Caco-2 (cell line): ENCODE measurements around the gene TRIM46. TPM values are rescaled to one million over a fixed set of nuclear protein-coding genes. Genes with fewer than 3 reads are reported as not detected.

Experiments
- BruUV-seq: library from RNA; stranded (reverse); fragments of 400-500 nt; replicated peaks from 2 replicates; lab custom pipeline; 2021; lab: Mats Ljungman, UMichigan
- CTCF ChIA-PET: fragments of 300-600 bp; sonication (Branson Sonifier 250); formaldehyde crosslinking; loops from one replicate; lab custom pipeline; 2022; ENCODE audit warnings: antibody characterized with exemption; lab: Charles Lee
- POLR2A ChIA-PET: fragments of 300-600 bp; sonication (Branson Sonifier 250); formaldehyde crosslinking; loops from one replicate; lab custom pipeline; 2022; ENCODE audit warnings: antibody characterized with exemption; lab: Charles Lee
- DNase-seq, 2 experiments: peaks; one replicate each; pipeline versions ENCODE4 v3.0.0 to v3.0.0-alpha.2; 2020 to 2022
- H3K27me3 ChIP-seq: replicated peaks from 2 replicates; pipeline ENCODE4 v1.6.0; 2011; ENCODE audit warnings: low read length; ENCODE audit not compliant: control insufficient read depth, insufficient read depth
- H3K36me3 ChIP-seq: 2 replicates; pipeline ENCODE4 v1.5.1; 2011; ENCODE audit warnings: low read length; ENCODE audit not compliant: control insufficient read depth, insufficient read depth
- H3K4me1 ChIP-seq: fragments of 250-450 bp; sonication (Bioruptor Pico); 2 replicates; pipeline ENCODE4 v1.5.1; 2020; ENCODE audit warnings: mild to moderate bottlenecking
- H3K4me3 ChIP-seq: 2 replicates; pipeline ENCODE4 v1.5.1; 2011; ENCODE audit warnings: low read depth, mild to moderate bottlenecking, control low read depth, low read length
- H3K9me3 ChIP-seq: fragments of 250-450 bp; sonication (Bioruptor Pico); 2 replicates; pipeline ENCODE4 v1.5.1; 2020; ENCODE audit warnings: mild to moderate bottlenecking, moderate library complexity
- H3K27ac Mint-ChIP-seq: one replicate; pipeline ENCODE4 v1.8.0; 2022; ENCODE audit warnings: mixed read lengths; ENCODE audit not compliant: unreplicated experiment
- H3K27me3 Mint-ChIP-seq: one replicate; pipeline ENCODE4 v1.8.0; 2022; ENCODE audit warnings: mixed read lengths; ENCODE audit not compliant: insufficient read depth, unreplicated experiment
- H3K36me3 Mint-ChIP-seq: one replicate; pipeline ENCODE4 v1.8.0; 2022; ENCODE audit warnings: mild to moderate bottlenecking, mixed read lengths; ENCODE audit not compliant: insufficient read depth, unreplicated experiment
- H3K4me1 Mint-ChIP-seq: one replicate; pipeline ENCODE4 v1.8.0; 2022; ENCODE audit warnings: low read depth, mixed read lengths; ENCODE audit not compliant: unreplicated experiment
- H3K4me3 Mint-ChIP-seq: one replicate; pipeline ENCODE4 v1.8.0; 2022; ENCODE audit warnings: mild to moderate bottlenecking, moderate library complexity, mixed read lengths; ENCODE audit not compliant: unreplicated experiment
- H3K9me3 Mint-ChIP-seq: one replicate; pipeline ENCODE4 v1.8.0; 2022; ENCODE audit warnings: mixed read lengths; ENCODE audit not compliant: unreplicated experiment
- CTCF ChIP-seq, 2 experiments: fragments of 200-600 bp in 1 of 2; IDR thresholded peaks; 1 replicate in 1 of 2; 2 replicates in 1 of 2; pipeline versions ENCODE4 v1.5.1 to v1.8.0; 2011 to 2022; ENCODE audit warnings: antibody characterized with exemption in 1 of 2, control low read depth in 1 of 2, inconsistent platforms in 1 of 2, low read depth in 1 of 2, low read length in 1 of 2, mild to moderate bottlenecking in 1 of 2, moderate library complexity in 1 of 2; ENCODE audit not compliant: insufficient read depth in 1 of 2, severe bottlenecking in 1 of 2, unreplicated experiment in 1 of 2
- intact Hi-C: fragments of 100-400 bp; cut with micrococcal nuclease; formaldehyde crosslinking; loops from one replicate; pipeline ENCODE4 v1.10.0; 2022; ENCODE audit not compliant: unreplicated experiment
- total RNA-seq: library from RNA; stranded (reverse); gene quantifications from 2 replicates; pipeline ENCODE4 v1.2.3, GENCODE V29; 2022

The TRIM46 gene
- total RNA-seq, 1 experiment from 2014 or later: 0.11 TPM

GRCh38 chr1:155202198-155202597 lies 28.5 kb downstream of the TRIM46 start:
- Histone ChIP-seq H3K27me3 (no peaks in the 10 kb centered on the region), H3K9me3 (no peaks in the 10 kb centered on the region), H3K4me3 (no peak overlapping the region), H3K36me3 (no peaks in the 10 kb centered on the region), H3K4me1 (peaks cover 6% of the 10 kb centered on the region)
- ChIA-PET CTCF (interaction anchor here (0.7 kb wide), 1 partner anchor 17 kb away, joined by 3 read pairs; no protein-coding TSS in a partner anchor), POLR2A (no interaction called here)
- no TSS peak for BruUV-seq
- Mint-ChIP-seq H3K9me3 (no peaks in the 10 kb centered on the region), H3K27ac (no peak overlapping the region), H3K4me1 (peaks cover 5% of the 10 kb centered on the region), H3K36me3 (no peaks in the 10 kb centered on the region), H3K4me3 (no peak overlapping the region), H3K27me3 (peaks cover 3% of the 10 kb centered on the region)
- intact Hi-C loops: no loop called here
- DNase-seq: no peak
- TF ChIP-seq CTCF (IDR thresholded peaks at IDR 0.05; ENCODE audit: insufficient read depth in 1 of 2, low read depth in 1 of 2, low read length in 1 of 2, severe bottlenecking in 1 of 2, unreplicated experiment in 1 of 2): no peak

- no peak for TF ChIP-seq CTCF (IDR thresholded peaks at IDR 0.05; ENCODE audit: insufficient read depth in 1 of 2, low read depth in 1 of 2, low read length in 1 of 2, severe bottlenecking in 1 of 2, unreplicated experiment in 1 of 2)
- Histone ChIP-seq H3K9me3 (no peaks in the 10 kb centered on the region), H3K27me3 (no peaks in the 10 kb centered on the region), H3K4me3 (no peak overlapping the region), H3K36me3 (no peaks in the 10 kb centered on the region), H3K4me1 (peaks cover 12% of the 10 kb centered on the region)
- POLR2A ChIA-PET: no interaction called here
- Mint-ChIP-seq H3K27me3 (peaks cover 3% of the 10 kb centered on the region), H3K36me3 (peaks cover under 1% of the 10 kb centered on the region), H3K9me3 (no peaks in the 10 kb centered on the region), H3K4me1 (peaks cover 11% of the 10 kb centered on the region), H3K27ac (no peak overlapping the region), H3K4me3 (no peak overlapping the region)
- CTCF ChIA-PET: interaction anchor here (0.7 to 1.1 kb wide), 3 partner anchors 9 to 354 kb away, joined by 3 read pairs; no protein-coding TSS in a partner anchor
- intact Hi-C loops: no loop called here
- peak in 1 of 2 experiments; percentile 31 for DNase-seq
- BruUV-seq: no TSS peak
These were observed 29.3 kb downstream of the TRIM46 start for GRCh38 chr1:155202731-155203515.

GRCh38 chr1:155205035-155205434 lies 31.4 kb downstream of the TRIM46 start:
- Mint-ChIP-seq H3K4me1 (peaks cover 14% of the 10 kb centered on the region), H3K4me3 (no peak overlapping the region), H3K27me3 (peaks cover 3% of the 10 kb centered on the region), H3K9me3 (no peaks in the 10 kb centered on the region), H3K27ac (no peak overlapping the region), H3K36me3 (peaks cover 14% of the 10 kb centered on the region)
- no peak for DNase-seq
- no peaks in the 10 kb centered on the region for H3K27me3 ChIP-seq
- ChIA-PET POLR2A (no interaction called here), CTCF (interaction anchor here (0.6 kb wide), 1 partner anchor 12 kb away, joined by 4 read pairs; no protein-coding TSS in a partner anchor)
- no peaks in the 10 kb centered on the region for H3K36me3 ChIP-seq
- H3K4me1 ChIP-seq: peaks cover 15% of the 10 kb centered on the region
- no peak overlapping the region for H3K4me3 ChIP-seq
- intact Hi-C loops: no loop called here
- no peaks in the 10 kb centered on the region for H3K9me3 ChIP-seq
- no peak for TF ChIP-seq CTCF (IDR thresholded peaks at IDR 0.05; ENCODE audit: insufficient read depth in 1 of 2, low read depth in 1 of 2, low read length in 1 of 2, severe bottlenecking in 1 of 2, unreplicated experiment in 1 of 2)
- no TSS peak for BruUV-seq
